NCI-H128 (cell line): ENCODE measurements around the gene DNAJB6.
A peak's percentile ranks its signal among the peaks of the same experiment; 100 is the strongest.

Experiments
- DNase-seq: peaks from one replicate; lab custom pipeline; 2025; ENCODE audit not compliant: unreplicated experiment; lab: John Stamatoyannopoulos, UW

The DNAJB6 gene

GRCh38 chr7:157336383-157337315 is at the start of gene DNAJB6:
Gene DNAJB6 (plus strand): TSS chr7:157337004. CDS start chr7:157358573, 21,569 bp downstream.
- DNase-seq, result peak; percentile 90

DNA sequence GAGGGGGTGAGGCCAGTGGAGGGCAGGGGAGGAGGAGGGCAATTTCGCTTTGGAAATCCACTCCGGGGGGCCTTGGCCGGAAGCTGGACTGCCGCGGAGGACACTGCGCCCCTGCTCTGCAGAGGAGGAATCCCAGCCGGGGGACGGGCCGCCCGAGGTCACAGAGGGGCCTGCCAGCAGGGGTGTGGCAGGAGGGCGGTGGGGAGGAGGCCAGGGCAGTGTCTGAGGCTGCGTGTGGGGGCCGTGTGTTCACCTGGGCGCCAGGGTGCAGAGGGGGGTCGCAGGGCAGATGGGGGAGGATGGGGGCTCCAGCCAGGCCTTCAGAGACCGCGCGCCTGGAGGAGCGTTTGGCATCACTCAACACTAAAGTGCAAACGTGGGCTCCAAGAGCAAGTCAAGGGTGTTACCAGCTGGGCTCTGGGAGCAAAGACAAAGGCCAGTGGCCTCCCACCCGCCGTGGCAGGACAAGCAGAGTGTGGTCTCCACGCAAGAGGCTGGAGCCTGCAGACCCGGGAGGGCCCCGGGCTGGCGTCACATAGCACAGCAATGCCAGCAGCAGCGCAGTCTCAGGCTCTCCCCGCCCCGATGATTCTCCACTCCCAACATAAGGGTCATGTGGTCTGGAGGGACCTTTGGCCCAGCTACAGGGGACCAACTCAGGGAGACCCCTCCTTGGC is 45.3 kb upstream of the DNAJB6 start:
- no peak for DNase-seq

GRCh38 chr7:157292258-157292657 is 44.5 kb upstream of the DNAJB6 start:
- DNase-seq, result no peak

DNA sequence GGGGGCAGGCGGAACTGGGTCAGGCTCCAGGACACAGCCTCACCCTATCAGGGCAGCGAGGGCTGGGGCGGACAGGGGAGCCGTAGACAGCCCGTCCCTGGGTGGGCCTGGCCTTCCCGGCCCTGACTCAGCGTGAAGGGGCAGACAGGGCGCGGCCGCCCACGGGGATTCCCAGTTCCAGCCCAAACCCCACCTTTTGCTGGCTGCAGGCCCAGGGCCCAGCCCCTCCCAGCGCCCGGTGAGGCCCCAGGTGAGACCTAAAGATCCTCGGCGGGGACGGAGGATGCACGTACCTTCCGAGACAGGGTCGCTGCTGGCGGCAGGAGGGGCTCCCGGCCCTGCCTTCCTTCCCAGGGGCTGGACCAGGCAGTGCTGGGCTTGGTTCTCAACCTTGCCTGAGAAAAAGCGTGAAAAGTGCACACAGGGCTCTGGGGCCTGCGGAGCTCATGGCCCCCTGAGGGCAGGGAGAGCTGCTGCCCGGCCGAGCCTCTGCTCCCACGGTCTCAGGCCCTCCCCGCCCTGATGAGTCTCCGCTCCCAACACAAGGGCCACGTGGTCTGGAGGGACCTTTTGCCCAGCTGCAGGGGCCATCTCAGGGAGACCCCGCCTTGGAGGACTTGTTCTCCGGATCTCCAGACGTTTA is 43.9 kb upstream of the DNAJB6 start:
- no peak for DNase-seq

DNA sequence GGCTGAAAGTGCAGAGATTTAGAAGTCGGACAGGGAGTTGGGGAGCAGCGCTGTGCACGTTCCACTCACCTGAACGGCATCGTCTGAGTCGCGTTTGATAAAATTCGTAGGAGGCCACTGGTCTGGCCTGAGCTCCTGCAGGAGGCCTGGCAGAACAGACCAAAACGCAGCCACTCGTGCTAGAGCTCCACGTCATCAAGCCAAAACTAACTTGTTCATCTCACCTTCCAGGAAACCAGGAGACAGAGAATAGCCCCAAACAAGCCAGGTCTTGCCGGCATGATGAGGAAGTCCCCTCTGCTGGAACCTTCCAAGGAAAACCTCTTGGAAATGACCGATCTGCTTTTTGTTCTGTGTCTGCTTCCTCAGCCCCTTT is 43.4 kb upstream of the DNAJB6 start:
- DNase-seq, result no peak

- no peak for DNase-seq
These were observed 42.0 kb upstream of the DNAJB6 start for GRCh38 chr7:157294773-157295172.

- DNase-seq, result no peak
These were observed 41.5 kb upstream of the DNAJB6 start for GRCh38 chr7:157295338-157295737.

GRCh38 chr7:157297185-157297584 is 39.6 kb upstream of the DNAJB6 start:
- DNase-seq, result no peak

GRCh38 chr7:157299317-157299612 is 37.5 kb upstream of the DNAJB6 start:
- DNase-seq, result no peak

GRCh38 chr7:157299613-157300368 is 37.0 kb upstream of the DNAJB6 start:
- DNase-seq, result no peak

DNA sequence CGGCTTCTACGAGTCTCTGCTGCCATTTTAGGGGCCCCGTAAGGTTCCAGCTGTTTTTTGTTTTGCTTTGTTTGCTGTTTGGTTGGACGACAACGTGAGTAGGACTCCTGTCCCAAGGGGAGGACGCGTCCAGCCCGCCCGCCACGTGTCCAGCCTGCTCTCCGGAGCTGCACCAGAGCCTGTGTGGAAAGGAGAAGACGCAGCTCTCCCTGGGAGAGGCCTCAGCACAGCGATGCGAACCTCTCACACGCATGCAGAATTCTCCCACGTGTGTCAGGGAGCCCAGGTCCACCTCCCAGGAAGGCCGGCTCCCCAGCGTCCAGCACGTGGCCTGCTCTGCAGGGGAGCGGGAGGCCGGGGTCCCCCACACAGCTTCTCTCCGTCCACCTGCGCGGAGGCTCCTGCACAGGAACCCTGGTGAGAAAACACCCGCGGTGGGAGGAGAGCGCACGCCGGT is 36.4 kb upstream of the DNAJB6 start:
- no peak for DNase-seq

- no peak for DNase-seq
These were observed 35.1 kb upstream of the DNAJB6 start for GRCh38 chr7:157301610-157302120.

DNA sequence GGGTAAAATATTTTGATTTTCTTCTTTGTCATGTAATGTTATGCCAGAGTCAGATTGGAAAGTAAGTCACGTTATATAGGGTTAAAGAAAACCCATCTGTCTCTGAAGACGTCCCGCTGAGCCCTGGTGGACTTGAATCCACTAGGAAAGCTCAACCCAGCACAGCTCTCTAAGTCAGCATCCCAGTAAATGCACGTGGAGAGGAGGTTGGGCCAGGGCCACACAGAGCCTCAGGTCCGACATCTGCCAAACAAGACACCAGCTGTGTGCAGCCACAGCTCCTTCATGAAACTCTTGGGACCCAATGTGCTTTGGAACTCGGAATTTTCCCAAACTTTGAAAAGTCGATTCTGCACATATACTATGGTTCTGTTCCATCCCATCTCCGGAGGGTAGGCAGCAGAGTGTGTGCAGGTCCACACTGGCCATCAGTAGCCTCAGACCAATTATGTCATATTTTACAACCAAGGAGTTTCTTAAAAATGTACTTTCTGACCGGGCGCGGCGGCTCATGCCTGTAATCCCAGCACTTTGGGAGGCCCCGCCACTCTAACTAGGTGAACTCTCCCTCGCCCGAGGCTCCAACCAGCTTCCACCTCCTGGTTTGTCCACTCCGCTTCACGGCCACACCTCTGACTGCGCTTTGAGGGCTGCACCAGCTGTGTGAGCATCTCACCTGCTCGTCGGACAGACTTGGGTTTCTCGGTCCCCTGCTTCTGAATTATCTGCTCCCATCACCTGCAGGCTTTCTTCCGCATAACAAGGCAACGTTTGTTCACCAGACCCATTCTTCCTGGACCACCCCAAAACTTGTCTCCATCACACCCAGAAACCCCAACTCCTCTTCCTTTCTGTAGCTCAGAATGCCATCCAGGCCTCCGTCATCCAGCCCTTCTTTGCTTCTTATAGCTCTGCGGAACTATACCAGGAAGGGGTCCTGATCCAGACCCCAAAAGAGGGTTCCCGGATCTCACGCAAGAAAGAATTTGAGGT is 29.7 kb upstream of the DNAJB6 start:
- DNase-seq, result no peak

- no peak for DNase-seq
These were observed 26.7 kb upstream of the DNAJB6 start for GRCh38 chr7:157309988-157310668.

DNA sequence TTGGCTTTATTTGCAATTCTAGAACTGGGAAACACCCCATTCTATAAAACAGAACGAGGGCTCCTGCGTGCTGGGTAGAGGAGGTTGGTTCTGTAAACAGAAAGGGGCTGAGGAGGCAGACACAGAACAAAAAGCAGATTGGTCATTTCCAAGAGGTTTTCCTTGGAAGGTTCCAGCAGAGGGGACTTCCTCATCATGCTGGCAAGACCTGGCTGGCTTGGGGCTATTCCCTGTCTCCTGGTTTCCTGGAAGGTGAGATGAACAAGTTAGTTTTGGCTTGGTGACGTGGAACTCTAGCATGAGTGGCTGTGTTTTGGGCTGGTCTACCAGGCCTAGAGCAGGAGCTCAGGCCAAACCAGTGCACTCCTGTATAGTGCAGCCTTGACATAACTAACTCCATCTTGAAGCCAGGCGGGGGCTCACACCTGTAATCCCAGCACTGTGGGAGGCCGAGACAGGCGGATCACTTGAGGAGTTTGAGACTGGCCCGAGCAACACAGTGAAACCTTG is 26.1 kb upstream of the DNAJB6 start:
- no peak for DNase-seq

- DNase-seq, result no peak
These were observed 23.9 kb upstream of the DNAJB6 start for GRCh38 chr7:157312941-157313340.

DNA sequence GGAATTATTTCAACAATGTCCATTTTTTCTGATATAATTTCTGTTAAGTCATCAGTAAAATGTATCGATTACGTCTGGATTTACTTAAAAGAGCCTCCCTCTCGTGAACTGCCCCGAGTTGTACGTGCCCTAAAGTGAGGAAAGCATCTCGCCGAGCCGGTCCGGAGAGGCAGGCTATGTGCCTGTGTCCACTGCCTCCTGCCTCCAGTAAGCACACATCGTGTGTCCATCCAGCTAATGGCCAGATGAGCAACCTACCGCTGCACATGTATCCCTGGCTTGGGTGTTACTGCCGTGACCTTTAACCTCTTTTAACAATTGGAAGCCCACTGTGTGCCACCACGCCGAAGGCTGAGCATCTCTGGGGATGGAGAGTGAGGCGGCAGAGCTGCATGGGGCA is 23.2 kb upstream of the DNAJB6 start:
- DNase-seq, result no peak

- no peak for DNase-seq
These were observed 18.6 kb upstream of the DNAJB6 start for GRCh38 chr7:157318015-157318706.
